Calu3 (cell line): ENCODE data around the gene GEMIN8. TPM values are rescaled to one million over a fixed set of nuclear protein-coding genes. Genes with fewer than 3 reads are reported as not detected.

ENCODE experiments used
- BruUV-seq: library from RNA; stranded (reverse); fragments of 400-500 nt; replicated peaks from 2 replicates; lab custom pipeline; 2021; lab: Mats Ljungman, UMichigan
- CTCF ChIA-PET: fragments of 300-600 bp; sonication (Branson Sonifier 250); formaldehyde crosslinking; loops from one replicate; lab custom pipeline; 2022; ENCODE audit warnings: antibody characterized with exemption; lab: Charles Lee
- DNase-seq: peaks from one replicate; pipeline ENCODE4 v3.0.0; 2022
- H3K27ac Mint-ChIP-seq: one replicate; pipeline ENCODE4 v1.8.0; 2022; ENCODE audit warnings: mixed read lengths; ENCODE audit not compliant: unreplicated experiment
- H3K27me3 Mint-ChIP-seq: one replicate; pipeline ENCODE4 v1.8.0; 2022; ENCODE audit warnings: mixed read lengths; ENCODE audit not compliant: unreplicated experiment
- H3K36me3 Mint-ChIP-seq: one replicate; pipeline ENCODE4 v1.8.0; 2022; ENCODE audit warnings: mild to moderate bottlenecking, moderate library complexity, mixed read lengths; ENCODE audit not compliant: insufficient read depth, unreplicated experiment
- H3K4me1 Mint-ChIP-seq: one replicate; pipeline ENCODE4 v1.8.0; 2022; ENCODE audit warnings: mild to moderate bottlenecking, low read depth, mixed read lengths; ENCODE audit not compliant: unreplicated experiment
- H3K4me3 Mint-ChIP-seq: one replicate; pipeline ENCODE4 v1.8.0; 2022; ENCODE audit warnings: mild to moderate bottlenecking, low read depth, moderate library complexity, mixed read lengths; ENCODE audit not compliant: unreplicated experiment
- H3K9me3 Mint-ChIP-seq: one replicate; pipeline ENCODE4 v1.8.0; 2022; ENCODE audit warnings: low read depth, mixed read lengths; ENCODE audit not compliant: unreplicated experiment
- intact Hi-C: fragments of 100-400 bp; cut with micrococcal nuclease; formaldehyde crosslinking; loops from one replicate; pipeline ENCODE4 v1.10.0; 2022; ENCODE audit not compliant: unreplicated experiment
- total RNA-seq: library from RNA; stranded (reverse); gene quantifications from 2 replicates; pipeline ENCODE4 v1.2.3, GENCODE V29; 2022
- TF ChIP-seq, protein P1 (sequence below): fragments of 200-600 bp; IDR thresholded peaks from one replicate; pipeline ENCODE4 v1.8.0; 2022; ENCODE audit warnings: antibody characterized with exemption; ENCODE audit not compliant: unreplicated experiment

GEMIN8 gene
- total RNA-seq, 1 experiment from 2014 or later, result 21.7 TPM

DNA sequence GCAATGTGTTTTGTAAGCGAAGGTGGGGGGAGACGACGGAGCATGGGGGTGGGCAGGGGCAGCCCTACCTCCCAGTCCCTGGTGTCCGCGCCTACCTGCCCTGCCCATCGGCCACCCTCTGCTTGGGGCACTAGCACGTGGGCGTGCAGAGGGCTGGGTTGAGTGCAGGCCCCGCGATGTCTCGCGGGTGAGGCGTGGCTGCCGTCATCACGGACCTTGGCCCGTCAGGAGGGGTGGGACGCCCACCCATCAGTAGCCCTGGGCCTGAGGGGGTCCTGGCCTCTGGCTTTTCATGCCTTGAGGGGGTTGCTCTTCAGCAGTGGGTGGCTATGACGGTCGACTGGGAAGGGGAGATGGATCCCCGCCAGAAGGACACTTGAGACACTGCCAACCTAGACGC lies 36.1 kb upstream of the GEMIN8 start:
- H3K9me3 Mint-ChIP-seq, result no peaks in the 10 kb centered on the region
- no peaks in the 10 kb centered on the region for H3K27me3 Mint-ChIP-seq
- H3K4me3 Mint-ChIP-seq, result no peak overlapping the region
- no peak for DNase-seq
- BruUV-seq, result no TSS peak
- CTCF ChIA-PET, result no interaction called here
- peaks cover 6% of the 10 kb centered on the region for H3K4me1 Mint-ChIP-seq
- TF ChIP-seq, protein P1, sequence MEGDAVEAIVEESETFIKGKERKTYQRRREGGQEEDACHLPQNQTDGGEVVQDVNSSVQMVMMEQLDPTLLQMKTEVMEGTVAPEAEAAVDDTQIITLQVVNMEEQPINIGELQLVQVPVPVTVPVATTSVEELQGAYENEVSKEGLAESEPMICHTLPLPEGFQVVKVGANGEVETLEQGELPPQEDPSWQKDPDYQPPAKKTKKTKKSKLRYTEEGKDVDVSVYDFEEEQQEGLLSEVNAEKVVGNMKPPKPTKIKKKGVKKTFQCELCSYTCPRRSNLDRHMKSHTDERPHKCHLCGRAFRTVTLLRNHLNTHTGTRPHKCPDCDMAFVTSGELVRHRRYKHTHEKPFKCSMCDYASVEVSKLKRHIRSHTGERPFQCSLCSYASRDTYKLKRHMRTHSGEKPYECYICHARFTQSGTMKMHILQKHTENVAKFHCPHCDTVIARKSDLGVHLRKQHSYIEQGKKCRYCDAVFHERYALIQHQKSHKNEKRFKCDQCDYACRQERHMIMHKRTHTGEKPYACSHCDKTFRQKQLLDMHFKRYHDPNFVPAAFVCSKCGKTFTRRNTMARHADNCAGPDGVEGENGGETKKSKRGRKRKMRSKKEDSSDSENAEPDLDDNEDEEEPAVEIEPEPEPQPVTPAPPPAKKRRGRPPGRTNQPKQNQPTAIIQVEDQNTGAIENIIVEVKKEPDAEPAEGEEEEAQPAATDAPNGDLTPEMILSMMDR, result no peak
- intact Hi-C loops, result no loop called here
- H3K27ac Mint-ChIP-seq, result no peak overlapping the region
- no peaks in the 10 kb centered on the region for H3K36me3 Mint-ChIP-seq

DNA sequence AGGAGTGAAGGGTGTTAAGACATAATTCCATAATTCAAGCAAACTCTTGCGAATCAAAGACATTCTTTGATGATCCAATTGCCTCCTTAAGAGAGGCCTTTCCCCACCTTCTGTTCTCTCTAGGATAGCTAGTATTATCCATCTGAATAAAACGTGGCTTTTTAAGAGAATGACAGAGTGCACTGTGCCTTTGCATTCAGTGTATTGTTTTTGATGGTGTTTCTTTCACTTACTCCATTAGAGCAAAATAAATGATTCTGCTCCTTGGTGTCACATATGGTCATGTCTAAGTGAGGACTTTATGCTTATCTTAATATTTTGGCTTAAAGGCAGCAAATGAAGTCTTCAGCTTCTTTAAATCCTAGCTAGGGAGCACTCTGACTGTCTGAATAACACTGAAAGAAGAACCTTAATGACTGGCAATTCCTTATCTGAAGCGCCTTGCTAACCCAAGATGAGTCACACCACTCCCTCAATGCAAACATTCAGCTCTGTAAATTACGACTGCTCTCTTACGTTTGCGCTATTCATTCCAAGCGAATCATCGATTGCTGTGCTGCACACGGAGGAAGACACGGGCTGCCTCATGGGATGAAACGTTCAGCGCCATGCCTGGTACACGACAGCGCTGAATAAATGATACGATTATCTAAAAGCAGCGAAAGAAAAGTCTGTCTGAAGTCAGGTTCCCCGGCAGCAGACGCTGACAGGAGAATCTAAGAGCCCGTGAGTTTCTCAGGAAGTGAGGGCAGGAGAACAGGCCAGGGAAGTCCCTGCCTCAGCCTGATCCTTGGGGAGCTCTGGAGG lies 35.1 kb upstream of the GEMIN8 start:
- Mint-ChIP-seq H3K27me3 (no peaks in the 10 kb centered on the region), H3K27ac (no peak overlapping the region)

DNA sequence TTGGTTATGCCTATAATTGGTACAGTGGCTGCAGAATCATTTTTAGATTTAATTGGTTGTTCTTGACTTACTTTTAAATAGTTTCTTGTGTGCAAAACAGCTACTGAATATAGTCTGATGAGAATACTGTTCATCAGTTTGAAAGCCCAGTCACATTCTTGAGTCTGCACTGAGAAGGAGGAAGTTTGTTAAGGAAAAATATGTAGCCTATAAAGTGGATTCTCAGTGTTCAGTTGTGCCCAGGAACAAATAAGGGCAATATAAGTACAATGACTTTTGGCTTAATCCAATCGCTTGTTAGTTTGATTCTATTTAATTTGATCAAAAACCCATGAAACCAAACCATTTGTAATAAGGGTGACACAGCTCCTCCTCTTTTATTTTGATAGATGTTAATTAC lies 32.8 kb upstream of the GEMIN8 start:
- BruUV-seq, result no TSS peak
- CTCF ChIA-PET, result no interaction called here
- peaks cover 6% of the 10 kb centered on the region for H3K4me1 Mint-ChIP-seq
- no peak overlapping the region for H3K27ac Mint-ChIP-seq
- TF ChIP-seq, protein P1, result no peak
- no peak for DNase-seq
- no peaks in the 10 kb centered on the region for H3K9me3 Mint-ChIP-seq
- intact Hi-C loops, result no loop called here
- H3K27me3 Mint-ChIP-seq, result no peaks in the 10 kb centered on the region
- no peak overlapping the region for H3K4me3 Mint-ChIP-seq
- H3K36me3 Mint-ChIP-seq, result no peaks in the 10 kb centered on the region

More for the DNA sequence above, 35.1 kb upstream of the GEMIN8 start:
- intact Hi-C loops, result no loop called here
- no TSS peak for BruUV-seq
- Mint-ChIP-seq H3K36me3 (no peaks in the 10 kb centered on the region), H3K9me3 (no peaks in the 10 kb centered on the region), H3K4me1 (peaks cover 6% of the 10 kb centered on the region), H3K4me3 (peak overlapping the region; percentile 51)
- peak; percentile 16 for DNase-seq
- CTCF ChIA-PET, result interaction anchor here (0.9 kb wide), 1 partner anchor 464 kb away, joined by 3 read pairs; the partner anchor contains the start of gene GLRA2
- TF ChIP-seq, protein P1, result no peak

GRCh38 chrX:14056206-14056605 lies 26.5 kb upstream of the GEMIN8 start:
- Mint-ChIP-seq H3K27me3 (no peaks in the 10 kb centered on the region), H3K36me3 (no peaks in the 10 kb centered on the region), H3K4me1 (peaks cover 13% of the 10 kb centered on the region), H3K4me3 (no peak overlapping the region), H3K27ac (no peak overlapping the region), H3K9me3 (no peaks in the 10 kb centered on the region)
- BruUV-seq, result no TSS peak
- TF ChIP-seq, protein P1, result no peak
- intact Hi-C loops, result no loop called here
- CTCF ChIA-PET, result no interaction called here
- no peak for DNase-seq
